K562 (cell line): ENCODE data around the gene HMCN2. TPM values are rescaled to one million over a fixed set of nuclear protein-coding genes. Genes with fewer than 3 reads are reported as not detected.

ENCODE experiments used
- ATAC-seq: fragments of 200-7000 bp; cut with Tn5 transposase; 3 replicates; pipeline ENCODE4 v1.9.1; 2020; ENCODE audit warnings: moderate library complexity
- BruUV-seq: library from RNA; stranded (reverse); fragments of 400-500 nt; replicated peaks from 2 replicates; lab custom pipeline; 2021; lab: Mats Ljungman, UMichigan
- CTCF ChIA-PET: fragments of 300-600 bp; formaldehyde crosslinking; extraction: SDS; loops from one replicate; lab custom pipeline; 2021; ENCODE audit warnings: low intra/inter-chr PET ratio; lab: Yijun Ruan, JAX
- POLR2A ChIA-PET: fragments of 300-600, 350-650 bp; sonication (Branson Sonifier 250); formaldehyde crosslinking; extraction: SDS; loops from one replicate; lab custom pipeline; 2021; ENCODE audit warnings: antibody characterized with exemption, inconsistent platforms; lab: Yijun Ruan, JAX
- DNase-seq, 4 experiments: peaks; one replicate each; pipeline versions ENCODE4 v3.0.0 to v3.0.0-alpha.2; 2011 to 2018; ENCODE audit warnings: low spot score in 3 of 4, mixed read lengths in 3 of 4; ENCODE audit errors: extremely low read depth in 1 of 4
- FAIRE-seq: peaks from 2 replicates; lab custom pipeline; 2011; peaks lifted over from hg19 to GRCh38; lab: Jason Lieb, UNC
- H2AFZ ChIP-seq: 2 replicates; pipeline ENCODE4 v1.6.0; 2011; ENCODE audit warnings: low read depth, low read length, control low read depth, inconsistent platforms
- H3K27ac ChIP-seq: fragments of 200-600 bp; 3 replicates; pipeline ENCODE4 v1.8.0; 2011; ENCODE audit warnings: low read depth, mild to moderate bottlenecking, control low read depth, inconsistent platforms, low read length, moderate library complexity, mixed read lengths; ENCODE audit errors: extremely low read depth
- H3K27me3 ChIP-seq, 2 experiments: fragments of 300-600 bp in 1 of 2; 2 replicates in 1 of 2; 3 replicates in 1 of 2; pipeline versions ENCODE4 v1.6.0 to v1.8.0; 2011; ENCODE audit warnings: inconsistent platforms in 2 of 2, low read length in 2 of 2, mild to moderate bottlenecking in 1 of 2, mixed read lengths in 1 of 2, moderate library complexity in 1 of 2; ENCODE audit not compliant: control insufficient read depth in 2 of 2, insufficient read depth in 2 of 2
- H3K36me3 ChIP-seq: fragments of 300-600 bp; 3 replicates; pipeline ENCODE4 v1.8.0; 2011; ENCODE audit warnings: mild to moderate bottlenecking, low read length, inconsistent platforms; ENCODE audit not compliant: control insufficient read depth, insufficient read depth
- H3K4me1 ChIP-seq, 2 experiments: fragments of 200-600 bp in 1 of 2; replicated peaks in 1 of 2; 2 replicates in 1 of 2; 3 replicates in 1 of 2; pipeline versions ENCODE4 v1.5.1 to v1.8.0; 2011; ENCODE audit warnings: inconsistent platforms in 2 of 2, low read length in 2 of 2, mild to moderate bottlenecking in 1 of 2, mixed read lengths in 1 of 2, moderate library complexity in 1 of 2; ENCODE audit not compliant: control insufficient read depth in 2 of 2, insufficient read depth in 2 of 2
- H3K4me2 ChIP-seq: 2 replicates; pipeline ENCODE4 v1.6.1; 2011; ENCODE audit warnings: low read length, control low read depth, inconsistent platforms, mixed read lengths; ENCODE audit not compliant: insufficient read depth
- H3K4me3 ChIP-seq: fragments of 200-600 bp; sonication (generic), shearing (Covaris generic); 2 replicates; pipeline ENCODE4 v1.5.1; 2016; ENCODE audit warnings: control low read depth, inconsistent platforms
- H3K79me2 ChIP-seq: fragments of 200-600 bp; 3 replicates; pipeline ENCODE4 v1.8.0; 2011; ENCODE audit warnings: low read length, inconsistent platforms; ENCODE audit not compliant: control insufficient read depth, insufficient read depth
- H3K9ac ChIP-seq, 2 experiments: 2 replicates each; pipeline versions ENCODE4 v1.6.0 to v1.6.1; 2011; ENCODE audit warnings: low read depth in 2 of 2, low read length in 2 of 2, control low read depth in 1 of 2, inconsistent platforms in 1 of 2, mild to moderate bottlenecking in 1 of 2, mixed read lengths in 1 of 2; ENCODE audit not compliant: insufficient read depth in 1 of 2
- H3K9me1 ChIP-seq: one replicate; pipeline ENCODE4 v1.6.0; 2011; ENCODE audit warnings: inconsistent platforms, mild to moderate bottlenecking, low read length, moderate library complexity; ENCODE audit not compliant: control insufficient read depth, insufficient read depth
- H3K9me3 ChIP-seq: replicated peaks from 2 replicates; pipeline ENCODE4 v1.5.1; 2011; ENCODE audit warnings: low read depth, low read length, inconsistent platforms; ENCODE audit not compliant: control insufficient read depth, insufficient read depth
- H4K20me1 ChIP-seq: replicated peaks from 2 replicates; pipeline ENCODE4 v1.6.1; 2011; ENCODE audit warnings: low read length, inconsistent platforms, mixed read lengths; ENCODE audit not compliant: control insufficient read depth, insufficient read depth
- BHLHE40 ChIP-seq: IDR thresholded peaks from 2 replicates; pipeline ENCODE4 v1.6.1; 2011; ENCODE audit warnings: low read length, improper control_type of control experiment
- COPS2 ChIP-seq: fragments of 450-650 bp; conservative IDR thresholded peaks from 2 replicates; pipeline ENCODE4 v1.6.1; 2016; ENCODE audit warnings: mild to moderate bottlenecking, moderate library complexity
- CREB1 ChIP-seq, 2 experiments: sonication (generic) in 1 of 2; formaldehyde crosslinking in 1 of 2; IDR thresholded peaks; 2 replicates each; pipeline versions ENCODE4 v1.6.1 to v1.8.0; 2012 to 2022; ENCODE audit warnings: inconsistent platforms in 1 of 2, mild to moderate bottlenecking in 1 of 2, missing genetic modification reagents in 1 of 2, moderate library complexity in 1 of 2
- GTF2E2 ChIP-seq: fragments of 200-800 bp; sonication (Bioruptor generic); IDR thresholded peaks from 2 replicates; pipeline ENCODE4 v1.6.1; 2016; ENCODE audit warnings: missing genetic modification characterization, missing compliant biosample characterization
- JUN ChIP-seq, 2 experiments: sonication (generic) in 1 of 2; formaldehyde crosslinking in 1 of 2; IDR thresholded peaks; 2 replicates each; pipeline versions ENCODE4 v1.6.1 to v1.8.0; 2012 to 2022; ENCODE audit warnings: borderline replicate concordance in 2 of 2, mild to moderate bottlenecking in 2 of 2, improper control_type of control experiment in 1 of 2, low read depth in 1 of 2, low read length in 1 of 2, missing genetic modification reagents in 1 of 2
- KDM2B ChIP-seq: fragments of 250-450 bp; sonication (Bioruptor Pico); IDR thresholded peaks from 2 replicates; pipeline ENCODE4 v1.8.0; 2021; ENCODE audit warnings: mild to moderate bottlenecking, moderate library complexity
- MAZ ChIP-seq, 2 experiments: fragments of 450-650 bp in 1 of 2; sonication (generic) in 1 of 2; formaldehyde crosslinking; IDR thresholded peaks in 1 of 2; conservative IDR thresholded peaks in 1 of 2; 2 replicates each; pipeline versions ENCODE4 v1.4.0 to v1.5.0; 2020; ENCODE audit warnings: mild to moderate bottlenecking in 1 of 2, missing genetic modification reagents in 1 of 2
- MED1 ChIP-seq: sonication (generic); formaldehyde crosslinking; IDR thresholded peaks from 2 replicates; pipeline ENCODE4 v1.8.1; 2023; ENCODE audit warnings: missing genetic modification reagents, borderline replicate concordance
- NCOA1 ChIP-seq: fragments of 450-650 bp; IDR thresholded peaks from 2 replicates; pipeline ENCODE4 v1.6.1; 2016; ENCODE audit warnings: low read depth
- NCOA6 ChIP-seq: fragments of 450-650 bp; IDR thresholded peaks from 2 replicates; pipeline ENCODE4 v1.6.1; 2017; ENCODE audit warnings: mild to moderate bottlenecking
- RAD51 ChIP-seq: fragments of 450-650 bp; IDR thresholded peaks from 2 replicates; pipeline ENCODE4 v1.7.1; 2016; ENCODE audit warnings: low read depth, mild to moderate bottlenecking, borderline replicate concordance
- SUPT5H ChIP-seq: fragments of 450-650 bp; IDR thresholded peaks from 2 replicates; pipeline ENCODE4 v1.6.1; 2016
- TEAD1 ChIP-seq, 2 experiments: fragments of 450-650 bp in 1 of 2; sonication (generic) in 1 of 2; formaldehyde crosslinking; IDR thresholded peaks; 2 replicates each; pipeline versions ENCODE4 v1.4.0 to v1.8.0; 2020 to 2022; ENCODE audit warnings: mild to moderate bottlenecking in 2 of 2, missing genetic modification reagents in 1 of 2
- TOE1 ChIP-seq, 2 experiments: fragments of 450-650 bp in 1 of 2; sonication (generic) in 1 of 2; formaldehyde crosslinking in 1 of 2; IDR thresholded peaks; 2 replicates each; pipeline versions ENCODE4 v1.7.1 to v1.8.0; 2016 to 2022; ENCODE audit warnings: borderline replicate concordance in 2 of 2, mild to moderate bottlenecking in 2 of 2, antibody characterized with exemption in 1 of 2, inconsistent platforms in 1 of 2, low read depth in 1 of 2, missing genetic modification reagents in 1 of 2, moderate library complexity in 1 of 2
- USF1 ChIP-seq: sonication (generic); formaldehyde crosslinking; IDR thresholded peaks from 2 replicates; pipeline ENCODE4 v1.9.0; 2022; ENCODE audit warnings: mild to moderate bottlenecking, missing genetic modification reagents
- XRCC5 ChIP-seq: fragments of 200-400 bp; formaldehyde crosslinking; IDR thresholded peaks from 2 replicates; pipeline ENCODE4 v1.6.1; 2017; ENCODE audit warnings: low read depth, mild to moderate bottlenecking, low read length
- ZKSCAN8 ChIP-seq: fragments of 200-800 bp; sonication (Bioruptor generic); IDR thresholded peaks from 2 replicates; pipeline ENCODE4 v1.6.1; 2016; ENCODE audit warnings: missing genetic modification characterization, missing compliant biosample characterization
- WGBS: fragments of 100-300 bp; shearing (Covaris generic); methylation state at CpG from one replicate; pipeline ENCODE4 v1.1.6; 2016; ENCODE audit warnings: low coverage, mixed read lengths; ENCODE audit not compliant: insufficient coverage; ENCODE audit errors: missing lambda C conversion rate; 5-methylcytosine and 5-hydroxymethylcytosine counted together
- in situ Hi-C: fragments of 300-500 bp; cut with MboI; formaldehyde crosslinking; loops from 4 replicates; pipeline ENCODE4 v1.15.0; 2018; ENCODE audit warnings: inconsistent platforms, mixed read lengths
- intact Hi-C: fragments of 100-400 bp; cut with micrococcal nuclease; formaldehyde crosslinking; loops from 2 replicates; pipeline ENCODE4 v1.14.2; 2022
- polyA plus RNA-seq, 8 experiments: library from polyadenylated mRNA; depleted of rRNA in 4 of 8; stranded (reverse) in 5 of 8; unstranded in 3 of 8; fragments of >200 nt; fragmentation: Nextera tagmentation in 2 of 8; fragmentation: Illumina TruSeq in 1 of 8; extraction: Ambion mirVana in 2 of 8; extraction: Trizol in 1 of 8; gene quantifications; 2 replicates each; pipeline versions ENCODE4 v1.2.1 to v1.2.3, GENCODE V29; 2011 to 2014; ENCODE audit warnings: inconsistent platforms in 1 of 8, missing spikeins in 1 of 8
- total RNA-seq, 7 experiments: library from RNA; depleted of rRNA in 6 of 7; stranded (reverse); fragments of >200 nt in 6 of 7; fragmentation: Illumina TruSeq in 2 of 7; extraction: Trizol in 2 of 7; gene quantifications; 2 replicates each; pipeline versions ENCODE4 v1.2.1 to v1.2.3, GENCODE V29; 2011 to 2021; ENCODE audit warnings: low replicate concordance in 1 of 7
- TF ChIP-seq, protein P1 (sequence below): sonication (generic); formaldehyde crosslinking; IDR thresholded peaks from 2 replicates; pipeline ENCODE4 v1.5.0; 2020; ENCODE audit warnings: missing genetic modification reagents
- TF ChIP-seq, protein P2 (sequence below): fragments of 450-650 bp; formaldehyde crosslinking; IDR thresholded peaks from 2 replicates; pipeline ENCODE4 v1.4.0; 2020; ENCODE audit warnings: mild to moderate bottlenecking, mixed read lengths

Gene HMCN2
- total and polyA plus RNA-seq, 9 of the 15 experiments (the other 6 are each of a cell fraction or from before 2014, with no cell fraction given) = 0.01 TPM; not detected in 8

- no TSS peak for BruUV-seq
- intact Hi-C loops = no loop called here
- no peak overlapping the region for H3K4me3 ChIP-seq
- H3K27ac ChIP-seq = no peak overlapping the region
- no peaks in the 10 kb centered on the region for H3K36me3 ChIP-seq
- DNase-seq = no peak
- peaks cover 0 to 14% of the 10 kb centered on the region in 2 experiments; a peak in 3 of 5 replicates for H3K4me1 ChIP-seq
- FAIRE-seq = no peak
- no peaks in the 10 kb centered on the region; the same call in 1 of the 2 replicates for H3K9me3 ChIP-seq
- no peak overlapping the region for H3K4me2 ChIP-seq
- ATAC-seq = no peak
- no peaks in the 10 kb centered on the region; the same call in 1 of the 2 replicates for H4K20me1 ChIP-seq
- H3K27me3 ChIP-seq = peaks cover 3 to 9% of the 10 kb centered on the region in 2 experiments; a peak in 2 of 5 replicates
- H3K9me1 ChIP-seq = no peaks in the 10 kb centered on the region
- no peak overlapping the region for H2AFZ ChIP-seq
- CTCF ChIA-PET = no interaction called here
- POLR2A ChIA-PET = interaction anchor here (0.5 to 1.5 kb wide), 4 partner anchors 14 to 543 kb away, joined by 3 to 4 read pairs (median 3); no protein-coding TSS in a partner anchor
- no peak overlapping the region for H3K9ac ChIP-seq
- in situ Hi-C loops = no loop called here
- no peaks in the 10 kb centered on the region for H3K79me2 ChIP-seq
- WGBS = 8% methylated on average over 8 of the region's 10 CpGs
- TF ChIP-seq TEAD1 (CRISPR knock-in tag; IDR thresholded peaks at IDR 0.05) (no peak), USF1 (CRISPR knock-in tag) (peak; percentile 70), BHLHE40 (0 out of 2 replicates have a peak, but pooled peaks have one; percentile 5), CREB1 (IDR thresholded peaks at IDR 0.05) (no peak), CREB1 (CRISPR knock-in tag; IDR thresholded peaks at IDR 0.05) (no peak), RAD51 (peak; percentile 79), KDM2B (CRISPR knock-in tag) (no peak), GTF2E2 (tag) (no peak), TOE1 (IDR thresholded peaks at IDR 0.05; ENCODE audit: borderline replicate concordance) (peak; percentile 56; the same call in 1 of the 2 replicates), TOE1 (CRISPR knock-in tag; IDR thresholded peaks at IDR 0.05; ENCODE audit: borderline replicate concordance, low read depth) (no peak), XRCC5 (no peak), NCOA6 (no peak), ZKSCAN8 (no peak), COPS2 (no peak), SUPT5H (no peak), NCOA1 (no peak), MED1 (CRISPR knock-in tag) (no peak), MAZ (CRISPR knock-in tag; conservative IDR thresholded peaks at IDR 0.05 in 1 of 2, IDR thresholded peaks at IDR 0.05 in 1 of 2) (no peak), JUN (IDR thresholded peaks at IDR 0.05; ENCODE audit: borderline replicate concordance, low read depth, low read length) (no peak), JUN (CRISPR knock-in tag; IDR thresholded peaks at IDR 0.05; ENCODE audit: borderline replicate concordance) (no peak)
- TF ChIP-seq, protein P1, sequence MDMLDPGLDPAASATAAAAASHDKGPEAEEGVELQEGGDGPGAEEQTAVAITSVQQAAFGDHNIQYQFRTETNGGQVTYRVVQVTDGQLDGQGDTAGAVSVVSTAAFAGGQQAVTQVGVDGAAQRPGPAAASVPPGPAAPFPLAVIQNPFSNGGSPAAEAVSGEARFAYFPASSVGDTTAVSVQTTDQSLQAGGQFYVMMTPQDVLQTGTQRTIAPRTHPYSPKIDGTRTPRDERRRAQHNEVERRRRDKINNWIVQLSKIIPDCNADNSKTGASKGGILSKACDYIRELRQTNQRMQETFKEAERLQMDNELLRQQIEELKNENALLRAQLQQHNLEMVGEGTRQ = peak; percentile 46; the same call in 1 of the 2 replicates
- TF ChIP-seq, protein P2, sequence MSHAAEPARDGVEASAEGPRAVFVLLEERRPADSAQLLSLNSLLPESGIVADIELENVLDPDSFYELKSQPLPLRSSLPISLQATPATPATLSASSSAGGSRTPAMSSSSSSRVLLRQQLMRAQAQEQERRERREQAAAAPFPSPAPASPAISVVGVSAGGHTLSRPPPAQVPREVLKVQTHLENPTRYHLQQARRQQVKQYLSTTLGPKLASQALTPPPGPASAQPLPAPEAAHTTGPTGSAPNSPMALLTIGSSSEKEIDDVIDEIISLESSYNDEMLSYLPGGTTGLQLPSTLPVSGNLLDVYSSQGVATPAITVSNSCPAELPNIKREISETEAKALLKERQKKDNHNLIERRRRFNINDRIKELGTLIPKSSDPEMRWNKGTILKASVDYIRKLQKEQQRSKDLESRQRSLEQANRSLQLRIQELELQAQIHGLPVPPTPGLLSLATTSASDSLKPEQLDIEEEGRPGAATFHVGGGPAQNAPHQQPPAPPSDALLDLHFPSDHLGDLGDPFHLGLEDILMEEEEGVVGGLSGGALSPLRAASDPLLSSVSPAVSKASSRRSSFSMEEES (CRISPR knock-in tag) = peak; percentile 88
These were observed 99.8 kb downstream of the HMCN2 start for GRCh38 chr9:130365323-130365721.
